Measurements from ENCODE around the gene GALNT18.

- TF ChIP-seq CTCF (optimal IDR thresholded peaks at IDR 0.05 in 1 of 3, IDR thresholded peaks at IDR 0.05 in 1 of 3, conservative IDR thresholded peaks at IDR 0.05 in 1 of 3; ENCODE audit: extremely low read depth in 1 of 3, insufficient read depth in 2 of 3, low read length in 3 of 3), result no peak
- TF ChIP-seq EZH2 (IDR thresholded peaks at IDR 0.05; ENCODE audit: low read length), result no peak
Observed at GRCh38 chr11:11246166-11246565, 375.6 kb downstream of the GALNT18 start.

Data from keratinocyte (primary cell).